Gastrocnemius medialis (tissue), 4 donors: ENCODE results near the gene PRKD1.

Experiments
- CTCF ChIP-seq, 5 experiments: fragments of 450-650 bp in 3 of 5; fragments of 200-600 bp in 2 of 5; sonication (generic) in 2 of 5; IDR thresholded peaks in 4 of 5; conservative IDR thresholded peaks in 1 of 5; 1 replicate in 4 of 5; 2 replicates in 1 of 5; pipeline ENCODE4 v1.5.1; 2016 to 2019; ENCODE audit warnings: antibody characterized with exemption in 5 of 5, mild to moderate bottlenecking in 3 of 5, moderate library complexity in 3 of 5
- POLR2A ChIP-seq, 2 donors: fragments of 450-650 bp; IDR thresholded peaks; one replicate each; pipeline ENCODE4 v1.6.1; 2017; ENCODE audit warnings: antibody characterized with exemption in 2 of 2, mild to moderate bottlenecking in 2 of 2, moderate library complexity in 2 of 2

- TF ChIP-seq CTCF (IDR thresholded peaks at IDR 0.05 in 4 of 5, conservative IDR thresholded peaks at IDR 0.05 in 1 of 5), result no peak
- no peak for TF ChIP-seq POLR2A (IDR thresholded peaks at IDR 0.05)
Observed at GRCh38 chr14:29773990-29774389, 153.7 kb downstream of the PRKD1 start.
